GM11168 (cell line): ENCODE measurements around the gene GABRR2.

Source experiments
- in situ Hi-C: fragments of 300-500 bp; cut with MboI; formaldehyde crosslinking; loops from one replicate; pipeline ENCODE4 v1.12.0; 2022; ENCODE audit warnings: low sequenced_read_pairs; ENCODE audit not compliant: unreplicated experiment

Gene GABRR2

DNA sequence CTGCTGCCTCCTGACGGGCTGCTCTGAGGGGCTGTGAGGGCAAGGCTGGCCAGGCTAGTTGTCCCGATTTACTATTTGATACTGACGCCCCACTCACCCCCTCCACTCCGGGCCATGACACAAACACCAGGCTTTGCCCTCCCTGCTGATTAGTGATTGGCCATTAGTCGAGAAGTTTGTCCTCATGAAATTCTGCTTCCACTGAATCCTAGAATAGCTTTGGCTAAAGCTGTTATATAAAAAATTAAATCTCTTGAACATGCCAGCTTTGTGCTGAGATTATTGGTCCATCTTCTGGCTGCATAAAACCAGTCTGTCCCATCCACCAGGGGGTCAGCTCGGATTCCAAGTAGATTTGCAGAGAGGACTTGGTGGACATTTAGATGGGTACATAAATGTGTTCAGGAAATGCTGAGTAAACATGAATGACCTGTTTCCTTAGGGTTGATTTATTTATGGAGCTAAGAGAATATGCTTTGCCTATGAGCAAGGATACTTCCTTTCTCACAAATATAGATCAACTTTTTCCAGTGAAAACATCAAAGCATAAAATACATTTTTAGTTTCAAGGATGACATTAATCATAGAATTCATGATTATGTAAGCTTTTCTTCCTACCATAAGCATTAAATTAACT, at the start of gene GABRR2:
TSS of gene GABRR2 (minus strand) at position 51 of the 637 bp plus-strand sequence. CDS start 134 bp downstream, outside the sequence.
- in situ Hi-C loops = no loop called here

DNA sequence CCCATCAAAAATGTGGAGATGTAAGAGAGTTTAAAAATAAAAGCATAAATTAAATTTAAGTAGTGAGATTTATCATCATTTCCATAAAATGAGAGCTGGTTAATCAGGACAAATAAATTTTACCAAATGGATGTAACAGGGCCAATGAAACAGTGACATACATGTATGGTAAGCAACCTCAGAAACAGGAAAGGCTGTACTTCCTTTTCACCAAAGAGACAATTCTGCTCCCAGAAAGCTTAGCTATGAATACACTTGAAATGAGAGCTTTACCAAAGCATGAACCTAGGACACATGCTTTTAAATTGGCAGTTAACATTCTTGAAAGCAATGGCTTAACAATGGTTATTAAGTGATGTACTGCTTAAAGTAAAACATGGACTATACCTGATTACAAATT, 49.5 kb upstream of the GABRR2 start:
- in situ Hi-C loops = no loop called here

DNA sequence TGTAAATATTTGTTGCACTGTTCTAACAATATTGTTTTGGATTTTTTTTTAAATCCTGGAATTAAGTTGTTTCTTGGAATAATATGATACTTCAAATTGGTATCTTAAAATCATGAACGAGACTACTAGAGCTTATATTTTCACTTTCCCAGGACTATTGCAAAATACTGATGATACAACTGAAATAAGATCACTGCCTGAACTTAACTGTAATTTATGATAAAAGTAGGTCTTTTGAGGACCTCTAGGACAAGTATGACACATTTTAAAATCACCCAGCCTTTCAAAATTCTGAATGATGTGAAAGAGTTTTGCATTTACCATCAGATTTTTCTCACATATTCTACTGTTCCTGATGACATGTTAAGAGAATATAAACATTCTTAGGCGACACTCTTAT, 46.1 kb upstream of the GABRR2 start:
- in situ Hi-C loops = no loop called here

GRCh38 chr6:89360415-89360999, 45.4 kb upstream of the GABRR2 start:
- in situ Hi-C loops = no loop called here

- in situ Hi-C loops = no loop called here
Measured at GRCh38 chr6:89359561-89359960, 44.5 kb upstream of the GABRR2 start.

GRCh38 chr6:89357390-89357789, 42.3 kb upstream of the GABRR2 start:
- in situ Hi-C loops = no loop called here

GRCh38 chr6:89356642-89357170, 41.6 kb upstream of the GABRR2 start:
- in situ Hi-C loops = no loop called here

DNA sequence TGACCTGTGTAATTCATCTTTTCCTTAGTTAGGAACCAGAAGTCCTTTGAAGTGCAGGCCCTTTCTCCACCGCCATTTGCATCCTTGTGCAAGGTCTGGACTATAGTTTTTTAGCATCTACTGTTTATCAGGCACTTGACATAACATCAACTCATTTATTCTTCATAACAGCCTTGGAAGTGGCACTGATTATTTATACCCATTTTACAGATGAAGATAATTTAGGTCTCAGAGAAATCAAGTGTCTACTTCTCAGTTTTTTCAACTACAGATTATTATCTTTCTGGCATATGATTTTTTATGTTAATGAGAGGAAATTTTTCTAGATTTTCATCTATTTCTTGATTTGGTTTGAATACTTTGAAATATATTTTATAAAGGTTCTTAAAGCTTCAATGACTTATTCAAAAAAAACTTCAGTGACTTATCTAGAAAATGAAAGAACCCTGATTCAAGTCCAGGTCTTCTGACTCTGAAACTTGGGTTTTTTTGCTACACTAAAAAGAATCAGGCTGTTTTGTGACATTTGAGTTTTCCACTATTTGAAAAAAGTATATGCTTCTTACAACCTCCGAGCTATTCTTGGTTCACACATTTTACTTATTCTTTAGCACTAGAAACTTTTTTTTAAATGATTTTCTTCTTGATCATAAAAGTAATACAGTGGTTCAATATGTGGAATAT, 40.6 kb upstream of the GABRR2 start:
- in situ Hi-C loops = no loop called here

DNA sequence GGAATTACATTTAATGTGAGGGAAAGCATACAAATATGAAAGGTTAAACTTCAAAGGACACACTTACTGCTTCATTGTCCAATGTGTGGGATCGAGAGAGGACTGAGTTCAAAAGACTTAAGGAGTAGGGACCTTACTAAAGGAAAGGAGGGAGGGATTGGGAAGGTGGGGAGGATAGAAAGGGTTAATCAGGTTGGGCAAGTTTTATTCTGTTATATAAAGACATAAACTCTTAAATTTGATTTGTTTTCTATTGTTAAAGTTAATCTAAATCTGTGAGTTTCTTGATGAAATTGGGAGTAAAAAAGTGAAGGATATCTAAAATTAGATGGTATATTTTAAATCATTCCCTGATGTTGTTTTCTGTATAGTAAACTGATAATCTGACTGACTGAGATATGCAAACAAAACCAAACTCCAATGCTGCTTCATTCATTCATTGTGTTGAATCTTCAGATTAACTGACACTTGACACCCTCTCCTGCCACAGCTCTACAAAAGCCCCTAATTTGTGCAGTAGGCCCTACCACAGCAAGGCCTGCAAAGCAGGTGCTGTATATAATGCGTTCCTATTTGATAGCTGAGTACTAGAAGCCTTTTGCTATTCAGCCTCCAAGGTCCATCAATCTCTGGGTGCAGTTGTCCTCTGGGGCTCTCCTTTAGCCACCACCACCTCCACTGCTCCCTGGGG, 38.7 kb upstream of the GABRR2 start:
- in situ Hi-C loops = no loop called here

- in situ Hi-C loops = no loop called here
Measured at GRCh38 chr6:89353118-89353556, 38.0 kb upstream of the GABRR2 start.

DNA sequence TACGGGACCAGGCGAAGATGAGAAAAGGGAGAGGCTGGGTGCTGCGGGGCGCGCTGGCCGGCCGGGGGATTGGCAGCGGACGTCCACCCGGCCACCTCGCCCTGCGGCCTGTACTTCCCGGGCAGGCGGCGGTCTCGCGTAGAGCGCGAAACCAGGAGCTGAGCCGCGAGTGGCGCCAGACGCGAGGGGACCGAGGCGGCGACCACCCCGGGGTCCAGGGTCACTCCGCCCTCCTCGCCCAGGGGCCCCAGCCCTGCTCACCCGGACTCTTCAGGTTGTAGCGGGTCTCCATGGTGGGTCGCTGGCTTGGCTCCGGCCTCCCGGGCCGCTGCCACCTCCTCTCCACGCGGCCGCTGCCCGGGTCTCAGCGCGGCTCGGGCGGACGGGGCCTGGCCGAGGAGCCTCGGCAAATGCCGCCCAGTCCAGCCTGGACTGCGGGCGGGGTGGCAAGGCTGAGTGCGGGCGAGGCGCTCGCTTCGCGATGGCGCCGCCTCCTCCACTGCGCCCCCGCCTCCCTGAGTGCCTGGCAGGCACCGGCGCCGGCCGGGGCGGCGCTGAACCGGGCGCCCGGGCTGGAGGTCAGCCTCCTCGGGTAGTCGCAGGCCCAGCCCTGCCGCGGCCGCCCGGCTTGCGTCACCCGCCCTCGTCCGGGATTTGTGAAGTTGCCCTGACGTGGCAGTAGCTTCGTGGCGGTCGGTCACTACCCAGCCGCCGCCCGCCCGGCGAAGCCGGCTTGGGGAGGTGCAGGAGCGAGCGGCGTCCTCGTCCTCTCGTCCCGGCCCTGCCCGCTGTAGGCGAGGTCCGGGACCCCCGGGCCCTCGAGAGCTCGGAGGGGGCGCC, 37.4 kb upstream of the GABRR2 start, which contains the start of gene UBE2J1:
TSS of gene UBE2J1 (minus strand) at position 445 of the 840 bp plus-strand sequence. CDS start at position 292, 153 bp downstream.
- in situ Hi-C loops = no loop called here

DNA sequence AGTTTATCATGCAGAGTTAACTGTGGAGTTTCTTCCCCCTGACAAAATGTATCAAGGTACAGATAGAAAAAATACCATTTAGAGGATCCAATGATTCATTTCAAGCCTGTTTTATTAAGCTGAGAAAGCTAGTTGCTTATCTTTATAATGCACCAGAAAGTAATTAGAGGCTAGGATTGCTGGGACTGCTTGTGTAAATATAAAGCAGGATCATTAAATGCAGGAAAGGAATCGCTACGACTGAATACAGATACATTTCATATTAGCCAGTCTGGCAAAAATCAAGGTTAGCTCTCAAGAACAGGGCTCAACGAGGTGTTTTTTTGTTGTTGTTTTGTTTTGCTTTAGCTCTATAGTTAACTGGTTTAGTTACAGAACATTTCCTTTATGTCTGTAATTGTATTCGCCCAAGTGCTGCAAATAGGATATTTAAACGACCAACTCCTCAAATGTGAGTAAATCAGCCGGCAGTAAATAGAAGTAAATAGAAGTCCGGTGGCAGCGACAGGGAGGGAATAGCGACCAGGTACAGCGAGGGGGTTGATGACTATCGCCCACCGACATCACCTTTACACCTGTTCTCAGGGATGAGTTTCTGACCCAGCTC, 36.7 kb upstream of the GABRR2 start:
- in situ Hi-C loops = no loop called here

- in situ Hi-C loops = no loop called here
Measured at GRCh38 chr6:89350281-89350966, 35.3 kb upstream of the GABRR2 start.

DNA sequence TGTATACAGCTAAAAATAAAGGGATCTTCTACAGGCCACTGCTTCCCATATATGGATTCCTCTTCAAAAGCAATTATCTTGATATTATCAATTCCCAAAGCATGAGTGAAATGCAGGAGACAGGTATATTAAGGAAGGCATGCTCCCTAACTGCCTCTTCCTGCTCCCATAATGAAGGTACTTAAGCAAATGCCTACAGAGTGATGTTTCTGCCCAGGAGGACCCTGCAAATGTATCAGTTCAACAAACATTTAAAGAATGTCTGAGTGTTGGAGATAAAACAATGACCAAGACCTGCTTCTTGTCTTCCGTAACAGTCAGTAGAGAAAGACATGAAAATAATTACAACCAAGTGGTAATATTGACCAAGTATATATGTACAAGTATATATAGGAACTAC, 33.3 kb upstream of the GABRR2 start:
- in situ Hi-C loops = no loop called here

DNA sequence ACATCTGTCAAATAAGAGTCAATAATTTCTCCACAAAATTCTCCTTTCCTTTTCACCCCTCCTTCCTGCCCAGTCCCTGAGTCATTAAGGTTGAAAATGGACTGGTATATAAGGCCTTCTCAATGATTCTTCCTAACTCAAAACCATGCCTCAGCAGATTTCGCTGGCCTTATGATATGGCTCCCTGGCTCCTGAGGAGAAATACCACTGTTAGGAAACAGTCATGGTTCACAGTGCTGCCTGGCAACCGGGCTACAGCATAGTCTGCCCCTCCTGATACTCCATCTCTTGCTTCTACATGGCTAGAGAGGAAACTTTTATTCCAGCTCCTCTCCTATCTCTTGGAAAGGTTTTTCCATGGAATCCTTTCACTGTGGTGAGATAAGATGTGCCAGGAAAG, 32.7 kb upstream of the GABRR2 start:
- in situ Hi-C loops = no loop called here

- in situ Hi-C loops = no loop called here
Measured at GRCh38 chr6:89346433-89346832, 31.3 kb upstream of the GABRR2 start.

DNA sequence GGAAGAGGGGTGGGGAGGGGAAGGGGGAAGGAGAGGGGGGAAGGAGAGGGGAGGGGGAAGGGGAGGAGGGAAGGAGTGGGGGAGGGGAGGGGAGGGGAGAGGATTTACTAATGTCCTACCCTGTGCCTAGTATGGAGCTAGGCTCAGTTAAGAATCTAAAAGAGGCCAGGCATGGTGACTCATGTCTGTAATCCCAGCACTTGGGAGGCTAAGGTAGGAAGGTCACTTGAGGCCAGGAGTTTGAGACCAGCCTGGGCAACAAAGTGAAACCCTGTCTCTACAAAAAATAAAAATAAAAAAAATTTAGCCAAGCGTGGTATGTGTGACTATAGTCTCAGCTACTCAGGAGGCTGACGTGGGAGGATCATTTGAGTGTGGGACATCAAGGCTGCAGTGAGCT, 24.5 kb upstream of the GABRR2 start:
- in situ Hi-C loops = no loop called here

GRCh38 chr6:89335164-89335563, 20.1 kb upstream of the GABRR2 start:
- in situ Hi-C loops = no loop called here

DNA sequence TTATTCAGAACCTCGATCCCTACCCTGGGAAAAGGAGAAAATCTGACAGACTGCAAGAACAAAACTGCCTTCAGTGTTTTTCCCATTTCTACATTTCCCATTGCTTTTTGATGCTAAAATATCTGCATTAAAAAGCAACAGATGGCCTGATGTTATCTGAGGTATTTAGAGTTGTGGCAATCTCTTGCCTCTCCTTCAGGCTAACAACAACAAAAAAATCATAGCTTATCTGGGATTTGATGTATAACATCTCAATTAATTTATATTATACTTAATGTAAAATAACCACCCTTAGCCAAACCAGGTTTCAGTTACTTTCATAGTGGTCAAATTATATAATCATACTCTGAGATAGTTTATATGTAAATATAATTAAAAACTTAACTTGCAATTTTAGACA, 15.8 kb upstream of the GABRR2 start:
- in situ Hi-C loops = no loop called here
